GM12892 (cell line): ENCODE measurements around the gene TMEM161A.
A peak's percentile ranks its signal among the peaks of the same experiment; 100 is the strongest.
"Not testable (repeated sequence)": the region's sequence is repeated elsewhere in the genome, so short reads cannot be mapped to it uniquely, and the experiment has no call there.

Experiments used
- DNase-seq: peaks from one replicate; pipeline ENCODE4 v3.0.0; 2011; ENCODE audit not compliant: insufficient read length
- FAIRE-seq: peaks from 2 replicates; lab custom pipeline; 2011; peaks lifted over from hg19 to GRCh38; lab: Jason Lieb, UNC
- POLR2A ChIP-seq: IDR thresholded peaks from 2 replicates; pipeline ENCODE4 v1.6.1; 2011; ENCODE audit warnings: low read depth, low read length, control low read depth
- POLR2AphosphoS5 ChIP-seq: IDR thresholded peaks from 2 replicates; pipeline ENCODE4 v1.6.1; 2011; ENCODE audit warnings: low read depth, low read length, control low read depth
- TAF1 ChIP-seq: IDR thresholded peaks from 2 replicates; pipeline ENCODE4 v1.6.1; 2011; ENCODE audit warnings: low read depth, mild to moderate bottlenecking, control low read depth, low read length, borderline replicate concordance

The TMEM161A gene

DNA sequence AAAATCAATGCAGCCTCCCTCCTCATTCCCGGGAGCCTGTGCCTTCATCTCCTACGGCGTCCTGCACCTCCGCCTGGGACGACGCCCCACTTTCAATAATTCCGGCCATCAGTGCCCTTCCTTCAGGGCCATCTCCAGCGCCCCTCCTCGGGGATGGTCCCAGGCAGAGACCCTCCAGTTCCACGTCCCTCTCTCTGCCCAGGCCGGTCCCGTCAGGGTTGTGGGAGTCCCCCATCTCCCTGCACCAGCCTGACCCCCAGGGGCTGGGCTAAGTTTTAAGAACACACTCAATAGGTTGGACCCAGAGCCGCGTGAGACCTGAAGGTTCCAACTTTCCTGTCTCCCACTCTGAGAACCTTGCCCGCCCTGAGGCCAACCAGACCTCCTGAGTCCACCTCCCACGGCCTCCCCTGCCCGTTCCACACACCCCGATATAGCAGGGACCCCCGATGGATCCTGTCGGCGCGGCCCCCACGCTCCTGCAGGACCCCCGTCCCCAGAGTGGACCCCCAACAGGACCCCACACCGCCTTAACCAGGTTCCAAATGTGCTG lies 646 bp downstream of the TMEM161A start:
- FAIRE-seq (no peak), DNase-seq (no peak)
- TF ChIP-seq POLR2A: no peak
- no peak for TF ChIP-seq TAF1
- no peak for TF ChIP-seq POLR2AphosphoS5

DNA sequence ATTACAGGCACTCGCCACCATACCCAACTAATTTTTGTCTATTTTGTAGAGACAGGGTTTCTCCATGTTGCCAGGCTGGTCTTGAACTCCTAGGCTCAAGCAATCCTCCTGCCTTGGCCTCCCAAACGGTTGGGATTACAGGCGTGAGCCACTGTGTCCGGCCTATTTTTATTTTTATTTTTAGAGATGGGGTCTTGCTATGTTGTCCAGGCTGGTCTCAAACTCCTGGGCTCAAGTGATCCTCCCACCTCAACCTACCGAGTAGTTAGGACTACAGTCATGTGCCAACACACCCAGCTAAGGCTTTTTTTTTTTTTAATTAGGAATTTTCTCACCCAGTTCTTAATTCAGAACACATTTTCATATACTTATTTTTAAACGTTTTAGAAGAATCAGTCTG lies 2.6 kb downstream of the TMEM161A start:
- not testable (repeated sequence) for FAIRE-seq, DNase-seq

DNA sequence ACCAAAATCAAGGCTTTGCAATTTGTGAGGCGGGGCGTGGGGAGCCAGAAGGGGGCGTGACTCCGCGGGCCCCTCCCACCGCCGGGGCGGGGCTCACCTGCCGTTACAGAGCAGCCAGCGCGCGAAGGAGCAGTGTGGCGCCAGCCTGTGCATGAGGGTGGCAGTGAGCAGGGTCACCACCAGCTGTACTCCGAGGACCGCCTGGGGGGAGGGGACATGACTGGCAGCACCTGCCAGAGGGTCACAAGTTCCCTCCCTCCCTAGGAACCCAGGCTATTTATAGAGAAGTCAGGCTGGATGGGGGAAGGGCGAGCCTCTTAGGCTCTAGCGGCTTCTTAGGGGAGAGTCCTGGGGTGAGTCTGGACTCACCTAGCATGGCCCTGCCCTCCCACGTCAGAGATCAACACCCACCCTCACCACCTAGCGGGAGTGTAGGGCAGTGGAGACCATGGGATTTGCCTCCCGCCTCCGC lies 3.6 kb downstream of the TMEM161A start:
- DNase-seq (no peak), FAIRE-seq (no peak)
- TF ChIP-seq POLR2A: no peak
- no peak for TF ChIP-seq TAF1
- no peak for TF ChIP-seq POLR2AphosphoS5

DNA sequence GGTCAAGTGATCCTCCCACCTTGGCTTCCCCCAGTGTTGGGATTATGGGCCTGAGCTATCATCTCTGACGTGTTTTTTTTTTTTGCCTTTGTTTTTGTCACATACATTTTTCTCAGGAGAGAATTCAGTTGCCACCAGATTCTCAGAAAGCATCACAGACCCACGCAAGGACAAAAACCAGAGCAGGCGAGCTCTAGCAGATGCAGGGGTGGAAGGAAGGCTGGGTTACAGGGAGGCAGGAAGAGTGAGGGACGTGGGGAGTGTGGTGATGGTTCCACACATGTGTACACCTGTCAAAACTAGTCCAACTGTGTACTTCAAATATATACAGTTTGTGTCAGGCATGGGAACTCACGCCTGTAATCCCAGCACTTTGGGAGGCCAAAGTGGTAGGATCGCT lies 4.3 kb downstream of the TMEM161A start:
- FAIRE-seq (no peak), DNase-seq (no peak)
- TF ChIP-seq POLR2AphosphoS5: no peak

DNA sequence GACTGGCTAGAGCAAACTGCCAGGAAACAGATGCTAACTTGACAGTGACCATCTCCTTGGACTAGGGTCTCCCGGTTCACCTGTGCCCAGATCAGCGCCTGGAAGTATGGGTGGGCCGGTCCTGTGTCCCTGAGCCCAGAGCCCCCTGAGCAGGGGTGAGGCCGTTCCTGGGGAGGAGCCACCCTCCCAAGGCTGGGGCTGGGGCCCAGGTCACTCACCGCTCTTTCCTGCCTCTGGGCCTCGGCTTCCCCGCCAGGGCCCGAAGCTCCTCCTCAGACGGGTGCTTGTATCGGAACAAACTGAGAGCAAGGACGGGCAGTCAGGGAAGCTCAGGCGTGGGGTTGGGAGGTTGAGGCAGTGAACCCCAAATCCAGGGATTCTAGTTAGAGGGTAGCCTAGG lies 5.4 kb downstream of the TMEM161A start:
- no peak for DNase-seq
- TF ChIP-seq POLR2AphosphoS5: no peak
- TF ChIP-seq POLR2A: no peak
- no peak for TF ChIP-seq TAF1
- no peak for FAIRE-seq

DNA sequence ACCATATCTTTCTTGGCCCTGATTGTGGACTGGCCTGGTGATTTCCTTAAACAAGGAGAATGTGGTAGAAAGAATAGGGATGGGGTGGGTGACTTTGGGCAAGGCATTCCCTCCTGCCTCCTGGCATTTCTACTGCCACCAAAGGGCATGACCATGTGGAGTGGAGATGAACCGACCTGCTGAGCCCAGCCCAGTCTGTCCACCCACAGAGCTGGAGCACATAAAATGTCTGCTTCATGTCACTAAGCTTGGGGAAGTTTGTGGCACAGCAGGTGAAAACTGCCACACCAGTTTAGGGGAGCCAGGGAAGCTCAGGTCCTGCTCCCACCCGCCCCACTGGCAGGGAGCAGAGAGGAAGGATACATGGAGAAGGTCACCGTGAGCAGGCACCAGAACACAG lies 6.3 kb downstream of the TMEM161A start:
- FAIRE-seq (no peak), DNase-seq (no peak)
- TF ChIP-seq POLR2A (no peak), TAF1 (no peak), POLR2AphosphoS5 (no peak)

DNA sequence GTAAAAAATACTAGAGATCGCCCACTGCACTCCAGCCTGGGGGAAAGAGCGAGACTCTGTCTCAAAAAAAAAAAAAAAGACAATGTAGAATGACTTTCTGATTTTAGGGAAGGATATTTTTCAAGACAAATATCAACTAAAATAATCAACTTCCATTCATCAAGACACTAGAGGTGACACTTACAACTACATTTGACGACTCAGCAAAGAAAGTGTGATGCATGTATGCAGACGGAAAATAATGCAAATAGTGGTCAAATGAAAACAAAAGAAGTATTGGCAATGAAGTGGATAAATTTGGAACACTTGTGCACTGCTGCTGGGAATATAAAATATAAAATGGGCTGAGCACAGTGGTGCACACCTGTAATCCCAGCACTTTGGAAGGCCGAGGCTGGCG lies 12.2 kb downstream of the TMEM161A start:
- FAIRE-seq (no peak), DNase-seq (no peak)
- TF ChIP-seq POLR2A: no peak
- TF ChIP-seq TAF1: no peak
- TF ChIP-seq POLR2AphosphoS5: no peak

DNA sequence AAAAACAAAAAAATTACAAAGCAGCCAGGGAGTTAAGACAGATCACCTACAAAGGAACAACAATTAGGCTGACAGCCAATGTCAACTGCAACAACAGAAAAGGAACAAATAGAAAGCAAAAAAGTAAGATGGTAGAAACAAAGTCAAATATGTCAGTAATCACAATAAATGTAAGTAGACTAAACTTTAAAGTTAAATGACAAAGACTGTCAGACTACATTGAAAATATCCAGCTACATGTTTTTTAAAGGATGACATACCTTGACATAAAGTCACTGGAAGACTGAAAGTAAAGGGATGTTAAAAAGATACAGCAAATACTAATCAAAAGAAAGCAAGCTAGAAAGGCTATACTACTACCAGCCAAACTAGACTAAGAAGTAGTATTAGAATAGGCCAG lies 14.9 kb downstream of the TMEM161A start:
- FAIRE-seq: no peak
- no peak for DNase-seq
- TF ChIP-seq TAF1 (no peak), POLR2AphosphoS5 (no peak), POLR2A (no peak)

DNA sequence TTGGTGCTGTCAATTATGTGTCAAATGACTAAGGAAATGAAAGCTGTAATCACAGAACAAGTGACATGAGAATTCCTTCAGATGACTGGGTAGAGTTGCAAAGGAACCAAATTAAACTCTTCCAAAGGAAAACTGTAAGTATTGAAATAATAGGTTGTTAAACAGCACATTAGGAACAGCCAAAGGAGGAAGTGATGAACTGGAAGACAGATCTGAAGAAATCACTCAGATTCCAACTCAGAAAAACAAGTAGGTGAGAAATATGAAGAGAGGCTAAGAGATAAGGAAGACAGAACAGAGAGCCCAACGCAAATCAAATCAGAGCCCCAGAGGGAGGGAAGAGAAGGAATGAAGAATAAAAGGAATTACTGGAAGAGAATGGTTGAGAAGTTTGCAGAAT lies 15.4 kb downstream of the TMEM161A start:
- DNase-seq (no peak), FAIRE-seq (no peak)
- no peak for TF ChIP-seq POLR2AphosphoS5
- TF ChIP-seq POLR2A: no peak
- no peak for TF ChIP-seq TAF1

DNA sequence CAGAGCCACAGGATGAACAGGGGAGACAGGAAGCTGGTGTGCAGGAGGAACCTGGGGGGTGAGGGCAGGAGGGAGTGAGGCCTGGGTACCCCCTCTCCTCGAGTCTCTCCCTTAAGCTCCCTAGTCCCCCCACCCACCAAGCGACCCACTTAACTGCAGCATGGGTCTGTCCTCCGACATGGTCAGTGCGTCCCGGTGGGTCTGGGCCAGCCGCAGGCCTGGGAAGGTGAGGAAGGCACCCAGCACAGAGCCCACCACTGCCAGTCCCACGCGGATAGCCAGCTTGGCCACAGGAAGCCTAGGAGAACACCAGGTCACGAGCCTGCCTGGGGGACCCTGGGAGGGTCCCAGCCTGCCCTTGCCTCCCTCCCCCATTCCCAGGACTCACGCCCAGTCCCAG lies 16.9 kb downstream of the TMEM161A start:
- FAIRE-seq: no peak
- DNase-seq: no peak
- TF ChIP-seq POLR2A: no peak
- no peak for TF ChIP-seq TAF1
- no peak for TF ChIP-seq POLR2AphosphoS5

DNA sequence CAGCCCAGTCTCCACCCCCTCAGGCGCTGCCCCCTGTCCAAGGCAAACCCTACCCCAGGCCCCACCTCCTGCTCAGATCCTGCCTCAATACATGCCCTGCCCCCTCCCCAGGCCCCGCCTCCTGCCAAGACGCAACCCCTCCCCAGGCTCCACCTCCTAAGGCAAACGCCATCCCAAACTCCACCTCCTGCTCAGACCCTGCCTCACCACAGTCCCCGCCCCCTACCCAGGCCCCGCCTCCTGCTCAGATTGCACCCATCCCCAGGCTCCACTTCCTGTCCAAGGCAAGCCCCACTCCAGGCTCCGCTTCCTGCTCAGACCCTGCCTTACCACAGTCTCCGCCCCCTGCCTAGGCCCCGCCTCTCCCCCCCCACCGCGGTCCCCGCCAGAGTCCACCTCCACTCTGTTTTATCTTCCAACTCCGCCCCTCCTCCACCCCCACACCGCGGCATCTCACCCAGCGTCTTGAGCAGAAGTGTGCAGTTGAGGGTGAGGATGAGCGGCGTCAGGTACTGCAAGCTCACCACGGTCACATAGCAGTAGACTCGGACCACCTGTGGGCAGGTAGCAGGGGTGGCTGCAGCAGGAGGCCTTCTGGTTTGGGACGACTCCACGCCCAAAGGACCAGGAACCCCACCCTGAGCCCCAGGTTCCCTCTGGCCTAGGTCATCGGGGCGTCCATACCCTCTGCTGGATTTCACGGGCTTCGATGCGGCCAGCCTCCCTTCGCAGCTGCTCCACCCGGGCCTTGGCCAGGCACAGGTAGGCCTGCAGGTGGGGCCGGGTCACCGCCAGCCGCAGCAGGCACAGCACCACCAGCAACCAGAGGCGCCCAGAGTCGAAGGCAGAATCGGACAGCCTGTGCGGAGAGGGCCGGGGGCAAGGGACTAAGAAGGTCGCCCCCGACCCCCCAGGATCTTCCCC lies 17.7 kb downstream of the TMEM161A start:
- TF ChIP-seq TAF1 (no peak), POLR2A (no peak), POLR2AphosphoS5 (no peak)
- no peak for FAIRE-seq
- DNase-seq: no peak

DNA sequence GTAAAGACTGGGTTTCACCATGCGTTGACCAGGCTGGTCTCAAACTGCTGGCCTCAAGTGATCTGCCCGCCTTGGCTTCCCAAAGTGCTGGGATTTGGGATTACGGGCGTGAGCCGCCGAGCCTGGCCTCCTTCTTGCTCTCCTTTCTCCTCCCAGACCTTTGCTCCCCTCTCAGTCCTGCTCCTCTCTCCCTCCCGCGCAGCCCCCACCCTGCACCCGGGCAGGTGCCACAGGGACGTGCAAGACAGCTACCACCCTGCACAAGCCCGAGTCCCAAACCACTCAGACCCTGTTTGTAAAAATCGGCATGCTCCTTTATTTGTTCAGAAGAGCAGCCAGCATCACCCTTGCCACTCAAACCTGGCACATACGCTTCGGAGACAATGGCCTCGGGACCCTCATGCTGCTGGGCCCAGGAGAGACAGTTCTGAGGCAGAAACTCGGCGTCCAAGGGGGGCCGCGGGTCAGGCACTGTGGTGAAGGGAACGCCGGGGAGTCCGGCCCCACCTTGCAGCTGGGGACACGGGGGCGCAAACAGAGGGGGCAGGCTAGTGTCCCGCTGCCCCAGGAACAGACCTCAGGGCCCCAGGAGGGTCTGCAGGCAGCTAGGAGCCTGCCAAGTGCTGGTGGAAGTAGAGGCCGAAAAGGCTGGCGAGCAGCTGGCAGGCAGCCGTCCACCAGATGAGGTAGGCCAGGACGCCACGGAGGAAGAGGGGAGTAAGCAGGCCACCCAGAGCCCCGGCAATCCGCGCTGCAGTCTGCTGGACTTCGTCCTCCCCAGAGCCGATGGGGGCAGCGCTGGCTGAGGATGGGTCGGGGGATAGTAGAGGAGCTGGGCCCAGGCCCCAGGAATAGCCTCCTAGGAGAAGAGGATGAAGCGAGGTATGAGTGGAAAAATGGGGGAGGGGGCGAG lies 18.7 kb downstream of the TMEM161A start:
- TF ChIP-seq POLR2AphosphoS5 (no peak), TAF1 (no peak), POLR2A (no peak)
- DNase-seq (no peak), FAIRE-seq (no peak)

DNA sequence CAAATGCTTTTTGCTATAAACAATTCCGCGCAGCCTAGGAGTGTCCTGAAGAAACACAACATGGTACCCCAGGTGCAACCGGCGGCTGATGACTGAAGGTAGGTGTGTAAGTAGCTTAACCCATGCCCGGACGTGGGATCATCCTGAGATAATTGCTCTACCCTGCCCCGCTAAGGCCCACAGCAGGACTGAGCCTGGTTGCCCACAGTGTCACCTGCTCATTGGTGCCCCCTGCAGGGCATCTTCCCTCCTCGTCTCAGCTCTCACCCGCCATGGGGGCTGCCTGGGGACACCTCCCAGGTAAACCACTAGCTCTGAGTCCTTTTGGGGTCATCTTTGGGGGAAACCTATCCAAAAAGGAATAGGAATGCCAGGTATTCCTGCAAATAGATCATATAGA lies 22.3 kb downstream of the TMEM161A start:
- peak; percentile 58 for DNase-seq
- TF ChIP-seq POLR2A: no peak
- TF ChIP-seq POLR2AphosphoS5: no peak
- TF ChIP-seq TAF1: no peak
- no peak for FAIRE-seq
